HK-2 (cell line): Measurements from ENCODE around the gene CAMK1.

Source experiments
- DNase-seq: peaks from one replicate; pipeline ENCODE4 v3.0.0-alpha.2; 2018; ENCODE audit not compliant: unreplicated experiment

Gene CAMK1

DNA sequence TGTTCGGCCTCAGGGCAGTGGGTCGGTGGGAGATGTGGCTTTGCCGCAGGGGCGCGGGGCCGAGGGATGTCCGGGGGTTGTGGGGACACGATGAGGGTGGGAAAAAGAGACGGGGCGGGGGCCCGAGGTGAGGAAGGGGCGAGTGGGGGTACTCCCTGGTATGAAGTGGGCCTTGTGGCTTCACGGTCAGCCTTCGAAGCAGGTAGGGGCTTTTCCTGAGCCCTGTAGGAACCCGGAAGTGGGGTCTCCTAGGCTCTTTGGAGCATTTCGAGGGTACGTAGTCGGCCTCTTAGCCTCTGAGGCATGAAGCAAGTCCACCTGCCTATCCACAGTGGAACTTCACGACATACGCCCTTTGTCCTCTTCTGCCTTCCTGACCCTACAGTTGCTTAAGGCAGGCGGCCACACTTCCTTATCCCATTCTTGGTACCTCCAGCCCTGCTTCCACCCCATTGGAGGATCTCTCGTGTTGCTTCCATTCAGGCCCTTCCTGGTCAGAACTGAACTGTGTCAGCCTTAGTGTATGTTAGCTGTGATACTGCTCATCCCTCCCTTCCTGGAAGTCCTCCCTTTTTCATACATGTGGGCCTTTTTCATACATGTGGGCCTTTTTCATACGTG lies 23.5 kb upstream of the CAMK1 start:
- peak; percentile 42 for DNase-seq

DNA sequence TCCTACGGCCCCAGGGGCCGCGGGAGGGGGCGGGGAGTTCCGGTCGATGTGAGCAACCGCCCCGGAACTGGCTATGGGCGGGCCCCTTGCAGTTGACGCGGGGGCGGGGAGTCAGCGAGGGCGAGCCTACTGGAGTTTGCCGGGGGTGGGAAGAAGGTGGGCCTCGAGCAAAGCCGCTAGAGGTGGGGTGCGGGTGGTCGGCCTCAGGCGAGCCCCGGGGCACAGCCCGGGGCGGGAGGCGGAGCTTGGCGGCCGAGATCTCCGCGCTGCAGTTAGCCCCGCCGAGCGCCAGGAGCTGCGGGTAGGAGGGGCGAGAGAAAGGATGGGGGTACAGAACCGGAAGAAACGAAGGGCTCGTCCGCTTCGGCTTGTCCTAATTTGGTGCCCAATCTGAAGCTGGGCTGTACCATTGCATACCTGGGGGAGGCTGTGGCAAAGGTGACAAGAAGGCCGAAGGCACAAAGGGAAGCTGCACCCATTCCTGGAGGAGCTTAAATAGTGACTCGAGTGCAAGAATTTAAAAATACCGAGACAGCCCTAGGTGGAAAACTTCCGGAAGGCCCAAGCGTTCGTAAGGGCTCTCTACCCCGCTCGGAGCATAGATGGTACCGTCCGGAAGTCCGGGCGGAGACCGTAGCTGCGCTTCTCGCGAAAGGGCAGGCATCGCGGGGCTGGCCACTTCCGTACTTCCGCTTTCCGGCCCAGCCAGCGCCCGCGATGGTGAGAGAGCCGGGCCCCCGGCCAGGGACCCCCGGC lies 22.8 kb upstream of the CAMK1 start, which contains the start of the genes ARPC4 and TADA3:
Gene ARPC4 (plus strand): TSS at position 678 of the 756 bp plus-strand sequence. CDS start 40 bp downstream, at position 718.
Gene TADA3 (minus strand): TSS at position 69 of the 756 bp plus-strand sequence. CDS start 1,007 bp downstream, outside the sequence.
- DNase-seq, result peak; percentile 87

DNA sequence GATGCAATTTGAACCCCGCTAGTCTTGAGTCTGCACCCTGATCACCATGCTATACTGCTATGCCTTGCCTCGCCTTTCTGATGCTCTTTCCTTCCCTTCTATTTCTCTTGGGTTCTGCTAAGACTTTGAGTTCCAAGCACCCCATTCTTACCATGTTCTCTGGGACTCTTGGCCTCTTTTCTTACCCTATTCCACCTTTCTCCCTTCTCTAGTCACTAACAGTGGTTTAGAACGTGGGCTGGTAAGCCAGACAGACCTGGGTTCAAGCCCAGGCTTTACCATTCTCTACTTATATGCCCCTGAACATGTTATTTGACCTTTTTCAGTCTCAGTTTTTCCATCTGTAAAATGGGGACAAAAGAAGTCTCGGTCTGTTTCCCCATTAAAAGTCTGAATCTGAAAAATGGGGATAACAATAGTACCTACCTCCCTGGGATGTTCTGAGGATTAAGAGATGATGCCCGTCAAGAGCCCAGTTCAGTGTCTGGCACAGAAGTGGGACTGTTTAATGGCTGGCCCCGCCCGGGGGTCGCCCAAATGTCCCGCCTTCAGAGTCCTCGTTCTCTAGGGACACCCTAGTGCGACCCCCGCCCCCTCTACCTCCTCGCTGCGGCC lies 22.1 kb upstream of the CAMK1 start:
- no peak for DNase-seq

DNA sequence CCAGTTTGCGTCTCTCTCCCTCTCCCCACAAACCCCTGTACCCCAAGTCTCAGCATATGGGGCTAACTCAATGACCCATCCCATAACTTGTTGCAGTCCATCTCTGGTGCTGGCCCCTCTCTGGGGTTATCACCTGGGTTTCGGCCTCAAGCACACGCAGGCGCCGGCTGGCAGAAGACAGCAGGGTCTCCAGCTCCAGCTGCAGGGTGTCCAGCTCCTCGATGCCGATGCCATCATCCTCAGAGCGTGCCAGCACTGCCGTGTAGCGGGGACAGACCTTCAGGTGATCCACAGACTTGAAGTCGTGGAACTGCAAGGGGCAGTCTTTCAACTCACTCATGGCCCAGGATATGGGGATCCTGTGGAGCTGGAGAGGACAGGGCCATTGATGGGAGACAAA lies 21.4 kb upstream of the CAMK1 start:
- no peak for DNase-seq

DNA sequence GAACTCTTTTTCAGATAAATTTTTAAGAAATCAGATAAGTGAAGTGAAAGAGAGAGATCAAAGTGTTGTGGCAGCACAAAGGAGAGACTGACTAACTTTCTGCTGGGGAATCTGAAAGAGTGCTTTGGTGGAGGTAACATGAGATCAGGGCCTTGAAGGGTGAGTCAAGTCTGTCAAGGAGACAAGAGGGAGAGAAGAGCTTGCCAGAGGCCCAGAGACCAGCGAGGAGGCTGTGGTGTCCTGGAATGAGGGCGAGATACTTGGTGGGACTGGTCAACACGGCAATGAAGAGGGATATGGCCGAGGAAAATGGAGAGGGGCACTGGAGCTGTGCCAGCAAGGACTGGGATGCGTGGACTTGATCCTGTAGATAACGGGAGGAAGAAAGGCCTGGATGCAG lies 18.0 kb upstream of the CAMK1 start:
- no peak for DNase-seq

DNA sequence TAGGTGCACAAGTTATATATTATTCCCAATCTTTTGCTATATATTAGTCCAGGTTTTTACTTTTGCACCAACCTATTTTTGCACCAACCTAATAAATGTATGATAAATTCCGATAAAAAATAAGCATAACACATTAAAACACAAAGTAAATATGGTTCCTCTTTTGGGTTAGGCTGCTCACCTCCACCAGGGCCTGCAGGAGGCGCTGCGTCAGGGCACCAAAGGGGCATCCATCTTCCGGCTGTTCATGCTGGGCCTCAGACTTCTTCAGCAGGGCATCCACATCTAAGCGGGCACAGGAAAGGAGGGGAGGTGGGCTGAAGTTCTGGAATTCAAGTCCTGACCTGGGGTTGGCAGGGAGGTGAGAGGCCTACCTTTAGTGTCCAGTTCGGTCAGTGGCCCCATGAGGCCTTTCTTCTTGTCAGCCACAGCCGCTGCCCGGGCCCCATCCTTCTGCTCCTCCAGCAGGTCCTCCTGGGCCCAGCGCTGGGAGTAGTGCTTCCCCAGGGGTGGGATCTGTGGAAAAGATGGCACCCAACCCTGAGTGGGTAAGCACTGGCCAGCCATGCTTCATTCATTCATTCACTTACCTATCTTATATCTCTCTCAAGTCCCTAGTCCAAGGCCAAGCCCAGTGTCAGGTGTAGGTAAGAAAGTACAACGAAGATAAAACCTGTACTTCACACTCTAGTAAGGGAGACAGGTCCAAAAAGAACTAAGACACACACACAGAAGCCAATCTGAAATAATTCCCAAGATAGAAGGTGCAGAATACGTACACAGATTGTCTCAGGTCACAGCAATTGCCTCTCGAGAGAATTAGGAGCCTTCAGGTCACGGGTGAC lies 17.3 kb upstream of the CAMK1 start:
- no peak for DNase-seq

DNA sequence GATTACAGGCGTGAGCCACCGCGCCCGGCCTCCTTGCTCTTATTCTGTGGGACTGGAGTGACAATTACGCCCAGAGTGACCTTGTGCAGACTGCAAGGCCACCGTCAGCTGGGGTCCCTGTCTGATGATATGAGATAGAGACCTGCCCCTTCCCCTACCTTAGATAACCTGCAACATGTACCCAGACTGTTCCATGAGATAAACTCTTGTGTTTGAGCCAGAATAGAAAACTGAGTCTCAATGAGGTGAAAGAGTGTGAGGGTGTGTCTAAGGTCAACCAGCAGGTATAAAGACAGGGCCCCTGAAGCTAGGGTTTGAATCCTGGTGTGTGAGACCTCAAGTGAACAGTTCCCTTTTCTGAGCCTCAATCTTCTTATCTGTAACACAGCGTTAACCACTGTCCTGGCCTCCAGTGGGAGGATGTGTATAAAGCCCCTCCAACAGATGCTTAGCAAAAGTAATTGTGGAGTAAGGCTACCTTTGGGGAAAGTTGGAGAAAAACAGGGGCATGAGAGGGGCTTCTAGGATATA lies 16.5 kb upstream of the CAMK1 start:
- no peak for DNase-seq

DNA sequence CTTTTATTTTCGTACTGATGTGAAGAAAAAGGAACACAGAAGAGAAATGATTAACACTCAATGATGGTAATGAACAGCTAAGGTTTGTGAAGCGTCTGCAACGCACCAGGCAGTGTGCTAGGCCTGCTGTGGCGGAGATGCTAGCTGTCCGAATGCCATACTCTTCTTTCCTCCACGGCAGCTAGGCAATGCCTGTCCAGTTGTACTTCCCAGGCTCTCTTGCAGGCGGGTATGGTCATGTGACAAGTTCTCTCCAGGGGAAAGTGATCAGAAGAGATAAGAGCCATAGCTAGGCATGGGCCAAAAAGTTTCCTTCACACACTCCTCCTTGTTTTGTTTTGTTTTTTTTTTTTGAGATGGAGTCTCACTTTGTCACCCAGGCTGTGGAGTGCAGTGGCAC lies 15.9 kb upstream of the CAMK1 start:
- DNase-seq, result no peak

DNA sequence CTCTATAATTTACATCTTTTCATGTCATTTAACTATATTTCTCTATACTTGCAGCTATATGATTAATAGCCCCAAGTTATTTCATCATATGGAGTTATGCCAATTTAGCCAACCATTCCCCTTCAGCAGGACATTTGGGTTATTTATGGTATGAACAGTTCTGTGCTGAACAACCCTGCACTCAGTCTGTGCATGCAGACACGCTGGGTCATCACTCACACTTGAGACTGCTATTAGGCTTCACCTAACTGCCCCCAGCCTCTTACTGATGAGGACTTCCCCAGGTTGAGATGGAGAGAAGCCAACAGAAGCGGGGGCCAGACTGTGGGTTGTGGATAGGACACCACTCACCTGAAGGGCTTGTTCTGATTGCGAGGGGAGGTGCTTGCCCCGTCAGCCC lies 15.2 kb upstream of the CAMK1 start:
- no peak for DNase-seq

DNA sequence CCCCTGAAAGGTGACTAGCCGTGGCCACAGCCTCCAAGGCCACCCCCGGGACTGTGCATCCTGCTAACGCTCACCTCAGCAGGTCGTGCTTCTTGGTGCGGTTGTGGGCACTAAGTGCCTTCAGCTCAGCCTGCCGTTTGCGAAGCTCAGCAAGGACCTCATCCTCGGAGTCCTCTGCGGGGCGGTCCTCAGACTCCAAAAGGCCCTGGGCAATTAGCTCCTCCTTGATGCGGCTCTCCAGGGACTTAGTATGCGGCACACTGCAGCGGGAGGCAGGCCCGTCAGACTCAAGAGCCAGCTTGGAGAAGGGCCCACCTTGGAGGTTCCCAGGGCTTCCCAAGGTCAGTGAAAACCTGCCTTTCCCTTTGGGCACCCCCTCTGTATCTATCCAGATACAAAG lies 14.2 kb upstream of the CAMK1 start:
- no peak for DNase-seq

DNA sequence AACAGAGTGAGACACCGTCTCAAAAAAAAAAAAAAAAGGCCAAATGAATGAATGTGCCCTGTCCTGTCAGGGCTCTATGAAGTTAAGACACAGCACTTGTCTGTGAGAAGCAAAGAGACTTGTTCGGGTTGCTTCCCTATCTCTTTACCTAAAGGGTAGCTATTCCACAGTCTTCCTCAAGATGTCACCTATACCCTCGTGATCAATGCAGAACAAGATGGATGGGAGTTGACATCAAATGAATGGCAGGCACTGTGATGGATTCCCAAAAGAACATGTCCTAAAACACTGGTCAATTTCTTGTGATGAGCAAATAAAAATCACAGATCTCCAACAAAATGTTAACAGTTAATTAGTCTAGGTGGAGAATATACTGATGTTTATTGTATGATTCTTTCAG lies 13.0 kb upstream of the CAMK1 start:
- DNase-seq, result no peak

DNA sequence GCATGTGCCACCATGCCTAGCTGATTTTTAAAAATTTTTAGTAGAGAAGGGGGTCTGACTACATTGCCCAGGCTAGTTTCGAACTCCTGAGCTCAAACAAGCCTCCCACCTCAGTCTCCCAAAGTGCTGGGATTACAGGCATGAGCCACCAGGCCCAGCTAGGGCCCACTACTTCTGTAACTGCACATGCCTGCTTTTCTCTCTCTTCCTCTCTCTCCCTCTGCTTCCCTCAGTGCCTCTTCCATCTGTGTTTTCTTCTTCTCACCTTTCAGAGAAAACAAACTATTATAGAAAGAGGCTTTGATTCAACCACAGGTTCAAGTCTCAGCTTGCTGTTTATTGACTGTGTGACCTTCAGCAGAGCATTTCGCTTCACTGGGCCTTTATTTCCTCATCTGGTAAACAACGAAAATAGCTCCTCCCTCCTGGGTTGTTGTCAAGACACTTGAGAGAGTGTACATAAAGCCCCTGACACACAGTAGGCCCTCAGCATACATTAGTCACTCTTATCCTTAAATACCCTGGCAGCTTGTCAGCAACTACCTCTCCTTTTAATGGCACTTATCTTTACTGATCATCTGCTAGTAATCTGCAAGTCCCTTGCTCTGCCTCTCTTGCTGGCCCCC lies 12.3 kb upstream of the CAMK1 start:
- DNase-seq, result no peak

DNA sequence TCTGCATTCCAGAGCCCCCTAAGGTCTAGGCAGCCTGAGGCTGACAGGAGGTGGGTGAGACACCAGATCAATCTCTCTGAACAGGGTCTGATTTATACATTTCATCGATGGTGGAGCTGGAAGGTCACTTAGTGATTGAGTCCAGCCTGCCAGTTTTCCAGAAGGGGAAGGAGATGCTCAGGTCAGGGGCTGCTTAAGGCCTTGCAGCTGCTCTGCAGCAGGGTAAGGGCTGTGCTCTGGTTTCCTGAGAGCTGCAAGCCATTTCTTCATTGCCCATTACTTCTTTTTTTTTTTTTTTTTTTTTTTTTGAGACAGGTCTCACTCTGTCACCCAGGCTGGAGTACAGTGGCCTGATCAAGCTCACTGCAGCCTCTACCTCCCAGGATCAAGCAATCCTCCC lies 11.8 kb upstream of the CAMK1 start:
- no peak for DNase-seq

DNA sequence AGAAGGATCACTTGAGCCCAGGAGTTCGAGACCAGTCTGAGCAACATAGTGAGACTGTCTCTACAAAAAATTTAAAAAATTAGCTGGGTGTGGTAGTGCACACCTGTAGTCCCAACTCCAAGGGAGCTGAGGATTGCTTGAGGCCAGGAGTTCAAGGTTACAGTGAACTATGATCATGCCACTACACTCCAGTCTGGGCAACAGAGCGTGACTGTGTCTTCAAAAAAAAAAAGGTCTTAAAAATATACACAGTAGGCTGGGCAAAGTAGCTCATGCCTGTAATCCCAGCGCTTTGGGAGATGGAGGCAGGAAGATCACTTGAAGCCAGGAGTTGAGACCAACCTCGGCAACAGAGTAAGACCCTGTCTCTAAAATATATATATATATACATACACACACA lies 11.2 kb upstream of the CAMK1 start:
- DNase-seq, result no peak

DNA sequence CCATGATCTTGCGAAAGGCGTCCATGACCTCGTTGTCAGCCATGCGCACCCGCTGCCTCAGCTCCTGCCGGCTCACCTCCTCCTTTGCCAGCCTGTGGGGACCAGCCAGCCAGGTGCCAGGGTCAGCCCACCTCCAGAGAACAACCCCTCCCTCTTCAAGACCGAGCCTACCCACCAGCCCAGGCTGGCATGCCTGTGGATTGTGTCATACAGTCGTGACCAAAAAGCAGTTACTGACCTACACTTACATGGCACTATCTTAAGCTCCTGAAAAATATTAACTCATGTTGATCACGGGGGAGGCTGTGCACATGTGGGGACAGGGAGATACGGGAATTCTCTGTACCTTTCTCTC lies 10.7 kb upstream of the CAMK1 start:
- DNase-seq, result no peak

DNA sequence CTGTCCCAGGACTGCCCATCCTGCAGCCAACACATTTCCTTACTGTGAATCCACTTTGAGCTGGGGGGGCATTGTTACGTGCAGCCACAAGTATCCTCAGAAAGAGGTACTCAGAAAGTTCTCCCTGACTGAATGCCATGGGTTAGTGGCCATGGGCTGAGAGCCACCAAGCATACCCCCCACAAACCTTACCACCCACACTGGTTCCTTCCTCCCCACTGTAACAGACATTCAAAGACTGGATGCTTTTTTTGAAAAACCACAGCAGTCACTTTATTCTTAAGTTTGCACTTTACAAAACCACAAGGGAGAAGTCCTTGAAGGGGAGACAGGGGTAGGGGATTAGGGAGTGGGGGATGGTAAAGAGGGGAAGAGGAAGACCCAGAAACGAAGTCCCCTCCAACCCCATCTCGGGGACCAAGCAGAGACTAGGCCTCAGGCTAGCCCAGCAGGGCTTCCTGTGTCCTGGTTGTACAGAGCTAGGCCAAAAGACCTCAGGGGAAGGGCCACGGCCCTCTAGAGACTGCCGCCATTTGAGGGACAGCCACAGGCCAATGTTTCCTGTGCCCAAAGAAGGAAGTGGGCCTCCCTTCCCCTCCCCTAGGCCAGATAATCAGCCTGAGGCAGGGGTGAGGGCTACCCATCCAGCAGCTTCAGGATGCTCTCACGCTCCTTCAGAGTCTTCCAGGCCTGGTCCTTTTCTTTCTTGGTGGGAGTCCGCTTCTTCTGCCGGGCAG lies 10.1 kb upstream of the CAMK1 start:
- DNase-seq, result peak; percentile 78

DNA sequence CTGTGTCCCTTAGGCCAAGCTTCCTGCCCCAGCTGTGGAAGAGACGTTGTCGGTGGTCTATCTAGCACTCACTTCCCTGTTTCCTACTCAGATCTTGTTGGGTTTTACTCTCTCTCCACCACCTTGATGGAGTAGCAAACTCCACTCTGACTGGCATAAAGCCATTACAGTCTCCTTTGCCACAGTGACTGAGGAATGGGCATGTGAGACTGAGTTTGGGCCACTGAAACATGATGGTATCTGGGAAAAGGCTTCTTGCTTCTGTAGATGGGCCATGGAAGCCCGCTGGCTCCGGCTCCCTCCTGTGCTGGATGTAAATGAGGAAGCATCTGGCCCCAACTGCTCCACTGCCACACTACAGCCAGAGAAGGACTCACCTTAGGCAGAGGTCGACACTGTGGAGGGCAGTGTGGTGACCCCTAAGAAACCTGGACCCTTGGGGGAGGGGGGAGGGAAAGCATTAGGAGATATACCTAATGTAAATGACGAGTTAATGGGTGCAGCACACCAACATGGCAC lies 9.4 kb upstream of the CAMK1 start:
- no peak for DNase-seq

DNA sequence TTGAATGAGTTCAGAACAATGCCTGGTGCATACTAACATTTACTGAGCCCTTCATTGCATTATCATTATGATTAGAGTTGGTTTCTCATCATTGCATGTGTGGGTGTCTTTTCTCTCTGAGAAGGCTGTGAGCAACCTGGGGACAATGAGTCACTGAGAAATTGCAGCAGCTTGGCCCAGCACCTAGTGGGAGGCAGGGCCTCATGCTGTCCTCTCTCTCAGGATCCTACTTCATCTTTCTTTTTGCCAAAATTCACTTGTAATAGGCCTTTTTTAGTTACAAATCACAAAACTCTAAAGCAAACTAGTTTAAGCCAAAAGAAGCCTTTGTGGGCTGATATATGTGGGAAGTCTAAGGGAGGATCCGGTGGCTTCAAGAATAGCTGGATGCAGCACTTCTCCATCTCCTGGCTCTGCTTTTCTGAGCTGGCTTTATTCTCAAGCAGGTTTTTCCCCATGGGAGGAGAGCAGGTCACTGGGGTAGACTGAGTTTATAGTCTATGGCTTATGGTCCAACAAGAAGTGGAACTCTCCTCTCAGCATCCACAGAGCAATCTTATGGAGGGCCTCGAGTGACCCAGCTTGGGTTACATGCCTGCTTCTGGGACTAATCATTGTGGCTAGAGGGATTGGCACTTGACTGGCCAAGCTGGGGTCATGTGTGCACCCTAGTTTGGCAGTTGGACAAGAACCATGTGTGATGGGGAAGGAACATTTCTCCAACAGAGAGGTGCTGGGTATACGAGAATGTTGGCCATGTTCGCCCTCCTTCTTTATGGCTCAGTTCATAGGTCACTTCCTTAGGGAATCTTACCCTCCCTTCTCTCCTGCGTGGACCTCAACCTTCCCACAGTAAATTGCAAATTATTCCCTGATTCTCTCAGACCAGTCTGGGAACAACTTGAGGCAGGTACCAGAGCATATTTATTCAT lies 8.7 kb upstream of the CAMK1 start:
- DNase-seq, result no peak

DNA sequence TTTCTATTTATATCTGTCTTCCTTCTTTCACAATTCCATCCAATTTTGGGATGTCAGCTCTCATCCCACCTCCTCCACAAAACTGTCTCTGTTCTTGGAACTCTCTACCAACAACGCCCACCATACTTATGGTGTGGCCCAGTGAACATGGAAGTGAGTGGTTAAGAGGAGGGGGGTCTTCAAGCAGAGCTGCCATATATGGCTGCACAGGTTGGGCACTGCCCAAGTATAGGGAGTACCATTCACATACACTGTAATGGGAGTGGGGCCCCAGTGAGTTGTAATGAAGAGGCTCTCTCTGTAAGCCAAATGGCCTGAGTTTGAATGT lies 7.9 kb upstream of the CAMK1 start:
- DNase-seq, result no peak
